ENCODE results near the gene AIPL1.

Gene AIPL1

GRCh38 chr17:6448473-6448872 is 13.6 kb upstream of the AIPL1 start:
- no peak for DNase-seq

GRCh38 chr17:6446516-6447100 is 11.7 kb upstream of the AIPL1 start:
- DNase-seq = no peak

DNA sequence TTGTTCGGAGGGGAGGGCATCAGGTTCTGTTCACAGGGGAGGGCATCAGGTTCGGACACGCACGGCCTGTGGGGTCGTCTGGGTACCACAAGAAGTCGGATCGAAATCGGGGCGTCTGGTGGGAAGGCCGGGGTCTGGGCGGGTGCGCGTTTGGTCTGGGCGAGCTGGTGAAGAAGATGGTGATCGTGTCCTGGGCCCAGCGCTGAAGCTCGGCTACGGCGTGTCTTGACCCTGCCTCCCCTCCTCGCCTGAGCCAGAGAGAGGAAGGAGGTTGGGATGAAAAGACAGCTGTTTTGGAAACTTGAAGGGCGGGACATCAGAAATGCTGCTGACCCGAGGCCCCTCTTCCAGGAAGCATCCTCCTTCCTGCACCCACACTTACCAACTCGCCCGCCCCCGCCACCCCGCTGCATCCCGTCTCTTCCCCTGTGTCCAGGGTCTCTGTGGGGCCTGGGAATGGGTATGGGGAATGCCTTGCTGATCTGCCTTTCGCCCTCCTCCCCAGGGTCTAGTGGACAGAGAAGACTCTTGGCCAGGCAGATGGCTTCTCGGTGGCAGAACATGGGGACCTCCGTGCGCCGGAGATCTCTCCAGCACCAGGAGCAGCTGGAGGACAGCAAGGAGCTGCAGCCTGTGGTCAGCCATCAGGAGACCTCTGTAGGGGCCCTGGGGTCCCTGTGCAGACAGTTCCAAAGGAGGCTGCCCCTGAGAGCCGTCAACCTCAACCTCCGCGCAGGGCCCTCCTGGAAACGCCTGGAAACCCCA is 9.8 kb upstream of the AIPL1 start:
- DNase-seq = peak; percentile 27

DNA sequence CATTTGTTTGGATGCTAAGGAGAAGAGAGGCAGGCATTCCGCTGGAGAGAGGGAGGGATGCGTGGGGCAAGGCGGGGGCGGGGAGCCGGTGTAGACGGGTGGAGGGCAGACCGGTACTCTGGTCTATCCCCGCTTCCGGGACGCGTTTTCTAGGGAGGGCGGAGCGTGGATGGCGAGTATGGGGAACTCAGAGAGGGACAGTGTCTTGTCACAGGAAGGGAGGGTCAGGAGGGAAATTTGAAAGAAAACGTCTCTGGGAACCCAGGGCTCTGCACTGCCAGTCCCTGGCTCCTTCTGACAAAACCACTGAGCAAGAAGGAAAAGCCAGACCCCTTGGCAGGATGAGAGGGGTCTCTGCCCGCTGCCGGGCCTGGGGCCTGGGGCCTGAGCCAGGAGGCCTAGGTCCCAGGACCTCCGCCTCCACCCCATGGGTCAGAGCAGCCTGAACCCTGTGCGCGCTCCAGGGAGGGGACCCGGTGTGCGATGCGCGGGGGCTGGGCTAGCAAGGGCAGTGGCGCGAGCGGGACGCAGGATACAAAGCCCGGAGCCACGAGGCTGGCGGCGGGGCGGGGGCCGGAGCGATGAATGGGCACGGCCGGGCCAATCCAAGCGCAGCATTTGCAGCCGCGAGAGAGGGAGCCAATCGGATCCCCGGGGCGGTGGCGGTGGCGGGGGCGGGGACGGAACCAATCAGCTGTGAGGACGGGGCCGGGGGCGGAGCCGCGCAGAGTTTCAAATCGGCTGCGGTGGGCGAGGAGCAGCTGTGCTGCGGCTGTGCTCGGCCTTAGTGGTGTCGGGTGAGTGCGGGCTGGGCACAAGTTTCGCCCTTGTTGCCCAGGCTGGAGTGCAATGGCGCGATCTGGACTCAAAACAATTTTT is 9.0 kb upstream of the AIPL1 start, which contains the start of gene PIMREG:
TSS of gene PIMREG (plus strand) at position 764 of the 879 bp plus-strand sequence. CDS start 656 bp downstream, outside the sequence.
- DNase-seq = peak; percentile 96

- DNase-seq = no peak
Observed at GRCh38 chr17:6442775-6443174, 7.9 kb upstream of the AIPL1 start.

DNA sequence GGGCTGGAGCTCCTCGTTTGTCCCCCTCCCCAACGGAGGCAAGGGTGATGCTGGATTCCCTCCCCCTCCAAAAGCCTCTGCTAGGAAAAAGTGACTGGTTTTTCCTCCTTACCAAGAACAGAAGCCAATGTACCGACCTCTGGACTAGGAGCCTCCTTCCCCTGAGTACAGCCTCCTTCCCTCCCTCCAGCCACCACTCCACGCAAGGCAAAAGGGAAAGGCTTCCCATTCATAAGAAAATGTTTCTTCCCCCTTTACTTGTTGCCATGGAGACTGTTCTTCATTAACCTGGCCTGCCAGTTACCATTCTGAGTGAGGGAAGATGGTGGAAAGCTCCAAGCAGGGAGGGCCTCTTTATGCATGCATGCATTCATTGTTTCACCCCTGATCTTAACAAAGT is 5.0 kb upstream of the AIPL1 start:
- peak; percentile 11 for DNase-seq

DNA sequence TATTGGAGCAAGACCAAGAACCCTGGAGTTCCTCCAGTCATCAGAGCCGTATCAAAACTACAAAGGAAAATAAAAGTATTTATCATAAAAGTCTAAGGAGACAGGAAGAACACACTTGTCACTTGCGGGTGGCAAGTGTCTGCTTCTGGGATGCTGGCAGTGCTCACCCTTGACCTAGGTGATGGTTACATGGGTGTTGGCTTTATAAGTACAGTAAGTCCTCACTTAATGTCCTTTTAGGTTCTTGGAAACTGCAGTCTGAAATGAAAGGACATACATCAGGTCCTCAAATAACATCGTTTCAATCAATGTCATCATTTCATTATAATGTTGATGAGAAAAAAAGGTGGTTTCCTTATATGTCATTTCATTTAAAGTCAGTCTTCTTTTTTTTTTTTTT is 3.0 kb upstream of the AIPL1 start:
- no peak for DNase-seq

DNA sequence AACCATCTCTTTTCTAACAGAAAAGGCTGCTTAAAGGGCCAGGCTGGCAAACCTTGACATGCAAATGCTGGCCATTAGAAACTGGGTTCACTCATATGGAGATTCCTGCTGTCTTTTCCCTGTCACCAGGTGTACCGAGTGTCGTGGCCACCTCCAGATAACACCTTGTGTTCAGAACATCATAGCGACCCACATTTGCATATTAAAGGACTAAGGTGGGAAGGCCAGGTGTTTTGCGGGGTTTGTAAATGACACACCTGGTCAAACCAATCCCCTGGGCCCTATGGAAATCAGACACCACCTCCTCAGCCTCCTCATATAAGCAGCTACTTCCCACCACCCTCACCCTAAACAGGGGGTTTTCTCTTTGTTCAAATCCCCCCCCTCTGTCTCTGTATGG is 2.5 kb upstream of the AIPL1 start:
- peak; percentile 43 for DNase-seq

GRCh38 chr17:6435968-6436367 is 1.0 kb upstream of the AIPL1 start:
- DNase-seq = peak; percentile 65

DNA sequence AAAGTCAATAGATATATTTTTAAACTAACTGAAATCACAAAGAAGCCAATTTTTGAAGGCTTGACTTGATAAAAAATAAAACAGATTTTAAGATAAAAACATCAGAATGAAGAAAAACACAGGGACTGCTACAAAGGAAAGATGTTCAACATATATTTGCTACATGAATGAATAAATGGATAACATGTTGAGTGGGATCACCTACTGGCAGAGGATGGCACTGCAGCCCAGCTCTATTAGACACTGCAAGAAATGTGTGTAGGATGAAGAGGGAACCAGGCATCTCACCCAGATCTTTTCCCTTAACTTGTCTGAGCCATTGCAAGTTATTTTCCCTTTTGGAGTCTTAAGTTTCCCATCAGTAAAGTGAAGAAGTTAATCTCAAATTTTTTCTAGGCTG is 4.2 kb downstream of the AIPL1 start:
- DNase-seq = no peak

DNA sequence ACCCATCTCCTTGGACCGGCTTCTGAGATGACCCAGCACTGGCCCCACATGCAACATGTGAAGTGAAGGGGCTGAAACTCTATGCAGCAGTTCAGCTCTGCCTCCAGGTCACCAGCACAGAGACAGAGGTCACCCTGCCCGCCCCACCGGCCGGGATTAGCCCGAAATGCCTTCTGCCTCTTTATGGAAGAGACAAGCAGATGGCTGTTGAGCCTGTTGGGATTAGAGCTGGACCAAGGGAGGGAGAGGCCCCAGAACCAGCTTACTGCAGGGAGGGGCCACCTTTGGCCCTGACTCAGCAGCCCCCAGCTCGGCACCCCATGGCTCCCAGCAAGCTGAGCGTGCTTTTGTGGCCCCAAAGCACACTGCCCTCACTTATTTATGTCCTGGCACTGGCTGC is 5.7 kb downstream of the AIPL1 start:
- DNase-seq = no peak

DNA sequence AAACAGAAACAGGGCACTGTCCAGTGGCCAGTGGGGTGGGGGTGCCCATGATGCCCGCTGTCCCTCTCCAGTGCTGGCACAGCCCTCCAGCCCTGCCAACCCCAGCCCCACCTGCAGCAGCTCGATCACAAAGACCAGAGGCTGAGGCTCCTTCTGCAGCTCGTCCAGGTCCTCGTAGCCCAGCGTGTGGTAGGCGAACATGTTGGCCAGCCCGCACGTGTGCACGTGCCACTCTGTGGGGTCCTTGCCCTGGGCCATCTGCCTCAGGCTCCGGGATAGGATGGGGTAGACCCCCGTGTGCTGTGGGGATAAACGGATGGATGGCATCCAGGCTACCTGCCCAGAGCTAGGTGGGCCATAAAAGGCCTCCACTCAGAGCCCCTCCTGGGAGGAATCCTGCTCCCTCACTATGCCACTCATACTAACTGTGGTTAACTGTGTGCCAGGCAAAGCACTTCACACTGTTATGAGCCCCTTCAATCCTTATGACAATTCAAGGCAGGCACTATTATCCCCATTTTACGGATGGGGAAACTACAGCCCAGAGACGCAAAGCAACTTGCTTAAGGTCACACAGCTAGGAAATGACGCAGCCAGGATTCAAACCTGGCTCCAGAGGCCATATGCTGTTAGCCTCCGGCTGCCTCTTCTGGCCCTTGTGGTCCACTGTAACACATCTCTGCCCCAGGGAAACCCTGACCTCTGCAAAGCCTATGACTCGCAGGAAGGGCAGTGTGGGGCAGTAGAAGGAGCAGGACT is 6.5 kb downstream of the AIPL1 start:
- DNase-seq = no peak

DNA sequence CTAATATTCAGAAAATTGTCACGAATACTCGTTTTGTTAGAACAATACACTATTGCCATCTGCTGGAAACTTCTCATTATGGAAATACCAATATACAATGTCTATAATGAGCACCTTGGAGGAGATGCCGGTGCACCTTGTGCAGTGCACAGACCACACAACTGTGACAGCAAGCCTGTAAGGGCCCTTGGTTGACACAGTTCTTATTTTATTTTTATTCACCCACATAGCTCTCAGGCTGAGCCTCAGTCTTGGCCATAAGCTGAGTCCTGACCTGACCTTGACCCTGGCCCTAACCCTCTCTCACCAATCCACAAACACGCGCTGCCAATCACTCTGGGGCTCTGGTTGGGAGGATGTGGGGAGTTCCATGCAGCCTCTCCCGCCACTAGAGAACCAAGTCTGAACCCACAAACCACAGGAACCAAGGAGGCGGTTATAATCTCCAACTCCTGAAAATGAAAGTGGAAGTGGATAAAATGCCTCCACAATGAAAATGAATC is 7.6 kb downstream of the AIPL1 start:
- DNase-seq = peak; percentile 6

DNA sequence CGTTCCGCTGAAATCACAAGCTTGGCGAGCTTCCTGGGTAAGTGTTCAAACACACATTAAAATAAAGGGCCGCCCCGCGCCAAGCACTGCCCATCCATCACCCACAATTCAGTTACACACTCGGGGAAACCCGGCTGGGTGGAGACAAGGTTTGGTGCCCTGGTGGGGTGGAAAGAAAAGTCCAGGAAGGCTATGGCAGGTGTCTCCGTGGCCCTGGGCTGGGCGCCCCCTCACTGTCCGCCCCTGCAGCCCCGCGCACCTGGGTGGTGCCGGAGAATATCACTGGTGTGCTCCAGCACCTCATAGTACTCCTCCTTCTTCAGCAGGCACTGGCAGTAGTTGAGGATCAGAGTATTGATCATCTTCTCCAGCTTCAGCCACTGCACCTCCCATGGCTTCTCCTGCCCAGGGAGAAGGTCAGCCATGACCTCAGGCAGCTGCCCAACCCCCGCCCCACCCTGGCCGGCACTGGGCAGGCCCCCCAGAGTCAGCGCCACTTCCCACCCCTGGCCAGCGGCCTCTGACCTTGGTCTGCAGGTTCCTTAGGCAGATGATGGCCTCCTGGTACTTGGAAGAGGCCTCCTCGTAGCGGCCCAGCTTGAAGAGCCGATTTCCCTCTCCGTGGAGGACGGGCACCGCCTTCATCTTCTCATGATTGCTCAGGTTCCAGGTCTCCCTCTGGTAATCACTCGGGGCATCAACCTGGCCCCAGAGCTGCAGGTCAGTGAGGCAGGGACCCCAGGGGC is 8.4 kb downstream of the AIPL1 start:
- DNase-seq = peak; percentile 9

GRCh38 chr17:6425407-6425806 is 9.5 kb downstream of the AIPL1 start:
- no peak for DNase-seq

- DNase-seq = peak; percentile 0
Observed at GRCh38 chr17:6423931-6424330, 11.0 kb downstream of the AIPL1 start.

DNA sequence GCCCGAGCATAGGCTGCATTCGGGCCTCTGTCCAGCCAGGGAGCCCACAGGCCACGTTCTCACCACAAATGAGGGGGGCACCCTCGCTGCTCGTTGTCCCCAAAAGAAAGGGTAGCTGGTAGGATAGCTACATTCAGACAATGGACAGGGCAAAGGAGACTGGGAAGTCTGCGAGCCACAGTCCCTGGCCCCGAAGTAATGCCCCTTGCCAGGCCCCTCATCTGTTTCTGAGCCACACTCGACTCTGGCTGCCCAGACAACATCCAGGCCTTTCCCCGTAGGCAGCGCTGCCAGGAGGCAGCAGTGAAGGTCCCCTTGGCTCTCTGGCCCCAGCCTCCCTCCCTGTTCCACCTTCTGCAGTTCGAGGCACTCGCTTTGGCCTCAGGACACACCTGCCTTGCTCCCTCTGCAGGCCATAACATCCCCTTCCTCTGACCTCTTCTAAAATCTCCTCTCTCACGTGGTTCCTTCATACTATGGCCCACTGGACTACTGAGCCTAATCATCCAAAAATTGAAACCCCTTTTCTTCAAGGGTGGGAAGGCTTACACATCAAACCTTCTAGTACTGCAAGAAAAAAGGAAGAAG is 12.2 kb downstream of the AIPL1 start:
- no peak for DNase-seq

GRCh38 chr17:6421700-6422604 is 13.0 kb downstream of the AIPL1 start:
- peak; percentile 72 for DNase-seq

DNA sequence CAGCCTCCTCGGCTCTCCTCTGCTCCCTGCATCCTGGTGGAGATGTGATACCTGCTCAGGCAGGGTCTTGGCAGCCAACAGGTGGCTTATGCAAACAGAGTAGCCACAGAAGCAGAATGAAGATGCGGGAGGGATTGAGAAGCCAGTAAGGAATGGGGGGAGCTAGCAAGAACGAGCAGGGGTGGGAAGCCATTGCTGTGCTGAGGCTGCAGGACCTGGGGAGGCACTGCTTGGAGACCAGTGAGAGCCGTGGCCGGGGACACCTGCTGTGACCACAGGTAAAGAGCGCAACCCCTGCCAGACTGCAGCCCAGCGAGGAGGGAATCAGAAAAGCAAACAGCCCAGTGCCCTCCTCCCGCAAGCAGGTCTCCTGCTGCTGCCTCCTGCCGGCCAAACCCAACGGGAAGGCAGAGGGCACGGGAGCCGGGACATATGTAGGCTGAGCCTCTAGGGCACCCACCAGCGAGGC is 14.7 kb downstream of the AIPL1 start:
- DNase-seq = peak; percentile 84

DNA sequence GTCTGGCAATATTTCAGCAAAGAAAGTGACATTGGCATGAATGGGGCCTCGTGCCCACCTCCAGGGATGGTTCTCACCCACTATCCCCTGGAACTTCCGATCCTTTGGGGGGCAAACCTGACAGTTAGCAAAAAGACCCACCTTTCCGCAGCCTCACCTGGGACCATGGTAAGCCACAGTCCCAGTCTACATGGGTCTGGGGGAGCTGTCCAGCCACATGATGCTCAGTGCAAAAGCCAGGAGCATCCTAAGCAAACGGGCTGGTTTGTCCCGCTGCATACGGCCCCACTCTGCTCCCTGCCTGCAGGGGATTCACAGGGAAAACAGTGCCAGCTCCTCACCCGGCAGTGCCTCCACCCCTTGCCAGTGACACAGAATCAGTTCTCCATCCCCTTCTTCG is 19.3 kb downstream of the AIPL1 start:
- no peak for DNase-seq
